ENCODE data around the gene QSOX2.
"Not testable (repeated sequence)": the region's sequence is repeated elsewhere in the genome, so short reads cannot be mapped to it uniquely, and the experiment has no call there.

The QSOX2 gene

DNA sequence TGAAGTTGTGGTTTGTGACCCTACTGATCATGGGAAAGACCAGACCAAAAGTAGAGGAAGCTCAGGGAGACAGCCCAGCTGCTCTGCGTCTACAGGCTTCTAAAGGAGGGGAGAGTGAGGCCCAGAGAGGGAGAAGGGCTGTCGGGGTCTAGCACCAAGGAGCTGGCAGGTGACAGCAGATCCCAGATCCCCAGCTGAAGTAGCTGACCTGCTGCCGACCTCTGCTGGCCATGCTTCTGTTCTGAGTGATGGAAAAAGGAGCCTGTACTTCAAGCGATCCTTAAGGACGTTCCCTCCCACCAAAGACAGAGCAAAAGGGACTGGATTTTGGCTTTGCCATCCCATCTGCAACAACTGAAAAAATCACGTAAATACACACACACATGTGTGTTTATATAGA, 22.7 kb upstream of the QSOX2 start:
- H3K4me3 ChIP-seq (ENCODE audit: low read depth, low read length), result no peak overlapping the region

DNA sequence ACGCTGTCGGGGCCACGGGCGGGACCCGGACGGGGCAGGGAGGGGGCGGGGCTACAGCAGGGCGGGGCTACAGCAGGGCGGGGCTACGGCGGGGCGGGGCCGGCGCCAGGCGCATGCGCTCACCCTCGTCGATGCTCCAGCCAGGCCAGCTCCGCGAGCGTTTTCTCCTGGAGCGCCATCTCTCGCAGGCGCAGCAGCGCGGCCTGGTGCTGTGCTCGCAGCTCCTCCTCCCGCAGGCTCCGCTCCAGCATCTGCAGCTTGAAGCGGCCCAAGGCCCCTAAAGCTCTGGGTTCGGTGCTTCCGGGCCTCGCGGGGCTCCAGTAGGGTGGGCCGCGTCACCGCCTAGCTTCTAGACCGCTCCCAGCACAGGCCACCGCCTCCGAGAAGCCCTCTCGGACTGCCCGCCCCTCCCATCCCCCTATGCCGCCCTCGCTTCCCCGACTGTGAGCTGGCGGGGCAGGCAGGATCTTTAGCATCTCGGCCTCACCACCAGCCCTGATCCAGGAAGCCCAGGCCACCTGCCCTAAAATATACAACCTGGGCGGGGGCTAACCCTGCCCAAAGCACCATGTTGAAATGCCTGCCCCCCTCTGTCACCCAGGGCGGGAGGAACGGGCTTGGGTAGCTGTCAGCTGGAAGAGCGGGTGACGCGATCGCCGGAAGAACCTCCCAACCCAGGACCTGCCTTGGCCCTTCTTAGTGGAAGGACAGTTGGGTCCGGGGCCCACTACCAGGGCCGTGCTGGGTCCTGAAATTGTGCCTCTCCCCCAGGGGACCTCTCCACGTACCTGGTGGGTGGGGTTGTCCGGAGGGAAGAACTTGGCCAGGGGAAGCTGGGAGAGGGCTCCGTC, 21.9 kb upstream of the QSOX2 start:
- no peaks in the 10 kb centered on the region for H3K27me3 ChIP-seq (ENCODE audit: insufficient read depth, low read depth, severe bottlenecking)
- no peaks in the 10 kb centered on the region for H3K36me3 ChIP-seq
- no peak overlapping the region for H3K4me3 ChIP-seq (ENCODE audit: low read depth, low read length)
- no peaks in the 10 kb centered on the region for H3K9me3 ChIP-seq (ENCODE audit: severe bottlenecking)
- H3K27ac ChIP-seq, result peak overlapping the region; percentile 76
- TF ChIP-seq, protein P1, sequence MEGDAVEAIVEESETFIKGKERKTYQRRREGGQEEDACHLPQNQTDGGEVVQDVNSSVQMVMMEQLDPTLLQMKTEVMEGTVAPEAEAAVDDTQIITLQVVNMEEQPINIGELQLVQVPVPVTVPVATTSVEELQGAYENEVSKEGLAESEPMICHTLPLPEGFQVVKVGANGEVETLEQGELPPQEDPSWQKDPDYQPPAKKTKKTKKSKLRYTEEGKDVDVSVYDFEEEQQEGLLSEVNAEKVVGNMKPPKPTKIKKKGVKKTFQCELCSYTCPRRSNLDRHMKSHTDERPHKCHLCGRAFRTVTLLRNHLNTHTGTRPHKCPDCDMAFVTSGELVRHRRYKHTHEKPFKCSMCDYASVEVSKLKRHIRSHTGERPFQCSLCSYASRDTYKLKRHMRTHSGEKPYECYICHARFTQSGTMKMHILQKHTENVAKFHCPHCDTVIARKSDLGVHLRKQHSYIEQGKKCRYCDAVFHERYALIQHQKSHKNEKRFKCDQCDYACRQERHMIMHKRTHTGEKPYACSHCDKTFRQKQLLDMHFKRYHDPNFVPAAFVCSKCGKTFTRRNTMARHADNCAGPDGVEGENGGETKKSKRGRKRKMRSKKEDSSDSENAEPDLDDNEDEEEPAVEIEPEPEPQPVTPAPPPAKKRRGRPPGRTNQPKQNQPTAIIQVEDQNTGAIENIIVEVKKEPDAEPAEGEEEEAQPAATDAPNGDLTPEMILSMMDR (IDR thresholded peaks at IDR 0.05; ENCODE audit: low read depth, low read length), result no peak
- no peak for DNase-seq

More for the DNA sequence above, 22.7 kb upstream of the QSOX2 start:
- Histone ChIP-seq H3K9me3 (ENCODE audit: severe bottlenecking) (no peaks in the 10 kb centered on the region), H3K27ac (peak overlapping the region; percentile 76), H3K27me3 (ENCODE audit: insufficient read depth, low read depth, severe bottlenecking) (no peaks in the 10 kb centered on the region), H3K36me3 (no peaks in the 10 kb centered on the region)
- peak; percentile 86 for DNase-seq
- TF ChIP-seq, protein P1 (IDR thresholded peaks at IDR 0.05; ENCODE audit: low read depth, low read length), result peak; percentile 75

DNA sequence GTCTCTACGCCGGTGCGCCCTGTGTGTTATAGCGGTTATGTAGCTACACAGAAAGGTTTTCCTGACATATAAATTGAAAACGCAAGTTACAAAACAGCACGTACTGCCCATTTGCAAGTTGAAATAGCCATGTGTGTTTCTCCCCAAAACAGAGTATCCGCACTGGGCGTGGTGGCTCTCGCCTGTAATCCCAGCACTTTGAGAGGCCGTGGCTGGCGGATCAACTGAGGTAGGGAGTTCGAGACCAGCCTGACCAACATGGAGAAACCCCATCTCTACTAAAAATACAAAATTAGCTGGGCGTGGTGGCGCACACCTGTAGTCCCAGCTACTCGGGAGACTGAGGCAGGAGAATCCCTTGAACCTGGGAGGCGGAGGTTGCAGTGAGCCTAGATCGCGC, 21.0 kb upstream of the QSOX2 start:
- H3K27ac ChIP-seq, result peak overlapping the region; percentile 77
- not testable (repeated sequence) for H3K36me3 ChIP-seq; H3K4me3 ChIP-seq (ENCODE audit: low read depth, low read length); DNase-seq; H3K9me3 ChIP-seq (ENCODE audit: severe bottlenecking); H3K27me3 ChIP-seq (ENCODE audit: insufficient read depth, low read depth, severe bottlenecking)

DNA sequence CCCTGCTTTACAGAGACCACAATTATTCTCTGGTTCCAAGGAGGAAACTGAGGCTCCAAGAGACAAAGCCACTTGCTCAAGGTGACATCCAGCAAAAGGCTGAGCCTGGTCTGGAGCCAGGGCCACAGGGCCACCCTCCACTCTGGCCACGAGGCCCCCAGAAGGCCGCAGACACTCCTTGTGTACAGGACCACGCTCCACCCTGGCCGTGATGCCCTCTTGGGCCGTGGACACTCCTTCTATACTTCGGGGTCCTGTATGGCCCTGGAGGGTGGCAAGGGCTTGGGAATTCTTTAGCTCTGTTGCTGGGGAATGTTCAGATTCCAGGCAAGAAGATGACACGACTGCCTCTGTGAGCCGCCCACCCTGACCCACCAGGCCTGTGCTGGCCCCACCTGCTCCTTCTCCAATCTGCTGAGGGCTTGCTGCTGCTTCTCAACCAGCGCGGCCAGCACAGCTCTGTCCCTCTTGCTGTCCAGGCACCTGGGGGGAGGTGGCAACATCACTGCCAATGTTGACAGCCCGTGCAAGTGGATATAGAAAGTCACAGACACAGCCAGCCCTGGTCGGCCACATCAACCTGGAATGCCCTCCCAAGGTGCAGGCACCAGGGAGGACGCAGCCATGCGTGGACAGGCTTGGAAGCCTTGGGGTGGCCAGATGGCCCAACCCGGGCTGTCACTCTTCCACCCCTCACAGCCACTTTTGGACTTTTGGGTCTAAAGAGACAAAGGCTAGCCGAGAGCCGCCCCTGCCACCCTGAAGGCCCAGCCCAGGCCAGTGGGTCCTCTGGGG, 20.1 kb upstream of the QSOX2 start:
- no peaks in the 10 kb centered on the region for H3K36me3 ChIP-seq
- H3K27me3 ChIP-seq (ENCODE audit: insufficient read depth, low read depth, severe bottlenecking), result no peaks in the 10 kb centered on the region
- peak; percentile 65 for DNase-seq
- no peak overlapping the region for H3K4me3 ChIP-seq (ENCODE audit: low read depth, low read length)
- H3K27ac ChIP-seq, result peak overlapping the region; percentile 77
- TF ChIP-seq, protein P1 (IDR thresholded peaks at IDR 0.05; ENCODE audit: low read depth, low read length), result no peak
- no peaks in the 10 kb centered on the region for H3K9me3 ChIP-seq (ENCODE audit: severe bottlenecking)

DNA sequence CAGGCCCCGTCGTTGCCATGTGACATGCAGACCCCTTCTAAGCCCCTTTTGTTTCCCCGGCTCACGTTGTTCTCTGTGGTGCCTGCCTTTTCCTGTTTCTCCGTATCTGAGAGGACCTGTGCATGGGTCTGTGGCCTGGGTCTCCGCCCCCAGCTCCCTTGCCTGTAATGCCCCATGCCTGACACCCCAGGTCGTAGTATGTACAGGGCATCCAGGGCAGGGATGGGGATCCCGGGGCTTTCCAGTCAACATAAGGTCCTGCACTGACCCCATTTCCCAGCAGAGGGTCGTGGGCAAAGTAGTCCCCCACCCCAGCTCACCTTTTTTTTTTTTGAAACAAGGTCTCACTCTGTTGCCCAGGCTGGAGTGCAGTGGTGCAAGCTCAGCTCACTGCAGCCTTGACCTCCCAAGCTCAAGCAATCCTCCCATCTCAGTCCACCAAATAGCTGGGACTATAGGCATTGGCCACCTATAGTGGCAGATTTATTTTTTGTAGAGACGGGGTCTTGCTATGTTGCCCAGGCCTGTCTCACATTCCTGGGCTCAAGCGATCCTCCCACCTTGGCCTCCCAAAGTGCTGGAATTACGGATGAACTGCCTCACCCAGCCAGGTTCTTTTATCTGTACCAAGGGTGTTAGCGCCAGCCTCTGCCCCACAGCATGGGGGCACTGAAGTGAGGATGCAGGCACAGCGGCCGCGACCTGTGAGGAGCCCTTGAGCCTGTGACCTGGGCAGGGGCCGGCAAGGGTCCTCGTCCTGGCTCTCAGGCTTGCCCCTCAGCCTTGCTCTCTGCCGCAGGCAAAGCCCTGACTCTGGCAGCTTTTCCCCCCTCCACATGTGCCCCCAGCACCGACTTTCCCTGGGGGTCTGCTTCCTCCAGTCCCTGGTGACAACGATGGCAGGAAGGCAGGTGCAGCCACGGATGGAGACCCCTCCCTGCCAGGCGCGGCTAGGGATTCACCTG, 19.1 kb upstream of the QSOX2 start:
- Histone ChIP-seq H3K36me3 (no peaks in the 10 kb centered on the region), H3K9me3 (ENCODE audit: severe bottlenecking) (no peaks in the 10 kb centered on the region), H3K27me3 (ENCODE audit: insufficient read depth, low read depth, severe bottlenecking) (no peaks in the 10 kb centered on the region), H3K4me3 (ENCODE audit: low read depth, low read length) (no peak overlapping the region), H3K27ac (peak overlapping the region; percentile 60)
- DNase-seq, result no peak
- TF ChIP-seq, protein P1 (IDR thresholded peaks at IDR 0.05; ENCODE audit: low read depth, low read length), result no peak

Data from WERI-Rb-1 (cell line).